Neuron (in vitro differentiated cells): ENCODE data around the gene ATP5MC3.

ENCODE experiments used
- H2AFZ ChIP-seq: one replicate; pipeline ENCODE4 v1.6.1; 2013; ENCODE audit warnings: low read depth, mild to moderate bottlenecking, inconsistent platforms, low read length, moderate library complexity
- H3K27me3 ChIP-seq: one replicate; pipeline ENCODE4 v1.6.1; 2013; ENCODE audit warnings: low read length; ENCODE audit not compliant: insufficient read depth
- H3K36me3 ChIP-seq: one replicate; pipeline ENCODE4 v1.6.1; 2013; ENCODE audit warnings: low read length; ENCODE audit not compliant: insufficient read depth
- H3K4me1 ChIP-seq: one replicate; pipeline ENCODE4 v1.6.1; 2013; ENCODE audit warnings: low read length; ENCODE audit not compliant: insufficient read depth
- H3K4me3 ChIP-seq: 2 replicates; pipeline ENCODE4 v1.5.1; 2013; ENCODE audit warnings: mild to moderate bottlenecking, low read length, moderate library complexity
- H3K9me3 ChIP-seq: one replicate; pipeline ENCODE4 v1.6.1; 2013; ENCODE audit warnings: low read length

ATP5MC3 gene

DNA sequence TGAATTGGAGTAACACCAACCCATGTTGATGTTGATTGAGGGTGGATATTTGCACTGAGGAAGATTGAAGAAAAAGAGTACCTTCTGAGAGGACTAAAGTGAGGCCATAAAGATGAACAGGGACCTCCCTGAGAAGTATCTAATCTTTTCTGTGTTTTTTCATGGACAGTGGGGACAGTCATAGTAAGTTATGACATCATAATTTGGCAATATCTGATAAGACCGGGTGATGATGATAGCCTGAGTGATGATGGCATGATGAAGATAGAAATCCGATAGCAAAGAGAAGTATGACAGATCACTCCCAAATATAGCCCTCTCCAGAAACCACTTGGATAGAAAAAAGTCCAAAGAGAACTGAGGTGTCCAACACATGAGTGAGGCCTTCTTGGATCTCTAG, 2.2 kb upstream of the ATP5MC3 start:
- Histone ChIP-seq H3K4me3 (no peak overlapping the region), H3K9me3 (no peaks in the 10 kb centered on the region), H3K27me3 (no peaks in the 10 kb centered on the region), H3K36me3 (peaks cover 13% of the 10 kb centered on the region), H3K4me1 (peaks cover 10% of the 10 kb centered on the region), H2AFZ (no peak overlapping the region)

DNA sequence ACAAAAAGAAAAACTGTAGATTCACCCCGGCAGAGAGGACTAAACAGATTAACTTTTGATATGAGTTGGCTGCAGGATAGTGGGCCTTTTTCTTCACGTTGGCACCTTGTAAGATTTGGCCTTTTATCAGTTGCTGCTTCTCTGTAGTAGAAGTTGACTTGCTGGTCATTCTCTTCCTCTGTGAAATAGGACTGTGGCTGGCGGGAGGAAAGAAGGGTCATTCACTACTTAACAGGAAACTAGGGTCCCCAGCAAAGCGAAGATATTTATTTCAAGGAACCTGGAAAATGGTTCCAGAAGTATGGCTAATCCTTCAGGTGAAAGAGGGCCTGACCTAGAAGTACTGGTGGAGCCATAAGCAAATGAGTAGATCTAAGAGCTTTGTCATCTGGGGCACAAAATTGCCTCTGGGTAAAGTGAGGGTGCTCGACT, 383 bp upstream of the ATP5MC3 start:
- Histone ChIP-seq H3K9me3 (no peaks in the 10 kb centered on the region), H2AFZ (peak overlapping the region; percentile 91)

DNA sequence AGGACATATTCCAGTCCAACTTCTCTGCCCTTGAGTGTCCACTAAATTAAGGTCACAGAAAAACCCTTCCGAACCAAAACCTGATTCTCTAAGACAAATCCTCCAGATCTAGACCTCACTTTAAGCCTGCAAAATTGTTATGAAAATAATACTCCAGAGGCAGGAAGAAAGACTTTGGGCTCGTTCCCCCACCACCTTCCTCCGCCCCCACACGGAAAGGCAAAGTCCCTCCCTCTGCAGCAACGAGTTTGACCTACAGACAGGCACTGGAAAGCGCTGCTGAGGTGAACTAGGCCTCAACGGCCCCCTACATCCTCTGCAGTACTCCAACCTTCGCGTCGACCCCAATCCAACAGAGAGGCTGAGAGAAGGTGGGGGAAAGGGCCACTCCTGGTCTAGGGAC, 808 bp downstream of the ATP5MC3 start:
- peaks cover 10% of the 10 kb centered on the region for H3K4me1 ChIP-seq
- peak overlapping the region; percentile 91 for H2AFZ ChIP-seq
- H3K36me3 ChIP-seq = peaks cover 37% of the 10 kb centered on the region
- H3K4me3 ChIP-seq = peak overlapping the region; percentile 64
- H3K27me3 ChIP-seq = no peaks in the 10 kb centered on the region
- no peaks in the 10 kb centered on the region for H3K9me3 ChIP-seq

More for the DNA sequence above, 383 bp upstream of the ATP5MC3 start:
- peaks cover 10% of the 10 kb centered on the region for H3K4me1 ChIP-seq
- H3K27me3 ChIP-seq = no peaks in the 10 kb centered on the region
- peaks cover 30% of the 10 kb centered on the region for H3K36me3 ChIP-seq
- peak overlapping the region; percentile 64 for H3K4me3 ChIP-seq

DNA sequence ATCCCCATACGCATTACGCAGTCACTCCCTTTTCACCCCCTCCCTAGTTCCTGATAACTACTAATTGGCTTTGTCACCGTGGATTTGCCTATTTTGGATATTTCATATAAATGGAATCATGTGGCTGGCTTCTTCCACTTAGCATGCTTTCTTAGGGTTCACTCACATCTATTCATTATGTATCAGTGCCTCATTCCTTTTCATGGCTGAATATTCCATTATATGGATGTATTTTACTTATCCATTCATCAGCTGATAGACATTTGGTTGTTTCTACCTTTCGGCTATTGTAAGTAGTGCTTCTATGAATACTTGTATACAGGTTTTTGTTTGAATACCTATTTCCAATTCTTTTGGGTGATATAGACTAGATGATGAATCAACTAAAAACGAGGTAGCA, 4.9 kb downstream of the ATP5MC3 start:
- no peak overlapping the region for H2AFZ ChIP-seq
- H3K4me3 ChIP-seq = no peak overlapping the region
- no peaks in the 10 kb centered on the region for H3K9me3 ChIP-seq
- H3K36me3 ChIP-seq = peaks cover 44% of the 10 kb centered on the region
- no peaks in the 10 kb centered on the region for H3K27me3 ChIP-seq
- peaks cover 10% of the 10 kb centered on the region for H3K4me1 ChIP-seq

DNA sequence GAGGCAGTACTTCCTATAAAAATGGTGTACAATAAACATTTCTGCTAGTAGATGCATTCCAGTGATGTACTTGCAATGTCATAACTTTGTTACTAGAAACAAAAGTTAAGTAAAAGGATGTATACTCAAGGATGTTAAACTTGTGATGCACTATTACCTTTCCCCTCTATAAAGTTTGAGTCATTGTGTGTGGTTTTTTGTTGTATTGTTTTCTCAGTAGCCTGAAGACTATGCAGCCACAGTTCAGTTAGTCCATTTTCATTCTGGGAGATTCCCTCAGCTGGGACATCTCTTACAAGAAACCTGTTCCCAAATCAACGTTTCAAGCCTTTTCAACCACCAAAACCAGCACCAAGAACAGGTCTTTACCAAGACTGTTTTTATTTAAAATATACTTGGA, 5.6 kb downstream of the ATP5MC3 start:
- Histone ChIP-seq H3K9me3 (no peaks in the 10 kb centered on the region), H2AFZ (no peak overlapping the region), H3K36me3 (peaks cover 44% of the 10 kb centered on the region), H3K4me3 (no peak overlapping the region), H3K27me3 (no peaks in the 10 kb centered on the region), H3K4me1 (peaks cover 10% of the 10 kb centered on the region)

DNA sequence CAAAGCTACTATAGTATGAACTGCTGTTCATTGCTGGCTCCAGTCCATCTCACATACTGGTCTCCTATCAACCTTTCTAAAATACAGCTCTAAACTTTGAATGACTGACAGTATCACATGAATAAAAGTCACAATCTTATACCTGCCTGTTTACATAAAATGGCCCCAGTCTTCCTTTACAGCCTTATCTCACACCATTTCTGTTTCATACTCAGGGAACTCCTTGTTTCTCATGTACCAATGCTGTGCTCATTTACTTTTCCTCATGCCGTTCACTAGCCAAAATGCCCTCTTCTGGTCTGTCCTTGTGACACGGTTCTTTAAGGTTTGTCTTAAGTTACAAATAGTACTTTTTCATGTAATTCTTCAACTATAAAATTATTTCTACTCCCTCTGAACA, 6.2 kb downstream of the ATP5MC3 start:
- Histone ChIP-seq H2AFZ (no peak overlapping the region), H3K36me3 (peaks cover 44% of the 10 kb centered on the region), H3K9me3 (no peaks in the 10 kb centered on the region), H3K4me3 (no peak overlapping the region), H3K4me1 (peaks cover 5% of the 10 kb centered on the region), H3K27me3 (no peaks in the 10 kb centered on the region)

DNA sequence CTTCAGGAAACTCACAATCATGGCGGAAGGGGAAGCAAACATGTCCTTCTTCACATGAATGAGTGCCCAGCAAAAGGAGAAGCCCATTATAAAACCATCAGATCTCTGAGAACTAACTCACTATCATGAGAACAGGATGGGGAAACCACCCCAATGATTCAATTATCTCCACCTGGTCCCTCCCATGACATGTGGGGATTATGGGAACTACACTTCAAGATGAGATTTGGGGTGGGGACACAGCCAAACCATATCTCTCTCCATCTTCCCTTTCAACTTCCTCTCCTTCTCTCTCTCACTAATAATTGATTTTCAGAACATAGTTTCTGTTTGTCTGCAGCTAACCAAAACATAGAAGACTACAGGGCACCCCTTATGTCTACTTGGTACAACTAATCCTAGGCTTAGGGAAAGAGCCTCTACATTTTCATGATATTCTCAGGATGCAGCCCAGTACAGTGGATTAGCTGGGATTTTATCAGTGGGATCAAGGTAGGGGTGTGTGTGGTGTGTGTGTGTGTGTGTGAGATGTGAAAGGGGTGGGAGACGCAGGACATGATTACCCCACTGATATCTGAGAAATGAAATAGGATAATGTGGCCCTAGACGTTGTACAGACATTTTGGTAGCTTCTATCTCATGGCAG, 10.7 kb downstream of the ATP5MC3 start:
- Histone ChIP-seq H3K9me3 (no peaks in the 10 kb centered on the region), H3K36me3 (peaks cover 7% of the 10 kb centered on the region), H3K27me3 (no peaks in the 10 kb centered on the region), H3K4me3 (no peak overlapping the region), H2AFZ (no peak overlapping the region), H3K4me1 (peaks cover 11% of the 10 kb centered on the region)

DNA sequence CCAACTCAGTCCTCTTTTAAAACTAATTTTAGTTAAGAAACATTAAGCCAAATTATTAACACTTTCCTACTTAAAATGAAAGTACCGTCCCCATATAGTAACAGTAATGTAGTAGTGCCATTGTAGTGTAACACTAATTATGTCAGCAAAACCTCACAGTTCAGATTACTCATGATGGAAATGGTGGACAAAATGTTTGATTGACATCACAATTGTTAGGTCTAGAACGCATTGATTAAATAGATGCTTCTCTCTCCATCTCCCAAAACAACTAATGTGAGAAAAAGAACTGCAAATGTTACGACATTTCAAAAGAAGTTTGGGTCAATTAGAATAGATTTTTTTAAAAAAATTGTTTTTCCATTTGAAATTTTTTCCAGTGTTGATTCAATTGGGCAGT, 12.3 kb downstream of the ATP5MC3 start:
- peaks cover 14% of the 10 kb centered on the region for H3K4me1 ChIP-seq
- H3K9me3 ChIP-seq = peaks cover 3% of the 10 kb centered on the region
- H3K27me3 ChIP-seq = no peaks in the 10 kb centered on the region
- peak overlapping the region; percentile 99 for H3K4me3 ChIP-seq
- no peaks in the 10 kb centered on the region for H3K36me3 ChIP-seq
- no peak overlapping the region for H2AFZ ChIP-seq

DNA sequence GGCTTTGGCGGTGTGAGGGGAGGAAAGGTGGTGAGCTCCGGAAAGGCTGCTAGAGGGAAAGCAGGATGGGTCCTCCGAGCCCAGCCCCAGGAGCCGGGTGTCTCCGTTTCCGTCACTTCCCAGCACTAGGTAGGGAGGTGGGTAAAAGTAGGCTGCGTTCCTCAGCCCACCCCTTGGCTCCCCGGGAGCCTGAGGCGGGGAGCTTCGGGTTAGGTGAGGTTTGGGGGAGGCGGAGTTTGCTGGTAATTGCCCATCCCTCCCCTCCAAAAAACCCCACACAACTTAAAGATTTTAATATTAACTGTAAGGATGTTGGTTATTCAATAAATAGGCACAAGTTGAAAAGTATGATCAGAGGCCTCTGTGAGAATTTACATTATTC, 13.0 kb downstream of the ATP5MC3 start:
- Histone ChIP-seq H3K36me3 (no peaks in the 10 kb centered on the region), H2AFZ (peak overlapping the region; percentile 72), H3K4me3 (peak overlapping the region; percentile 99), H3K4me1 (peaks cover 14% of the 10 kb centered on the region), H3K27me3 (no peaks in the 10 kb centered on the region), H3K9me3 (peaks cover 4% of the 10 kb centered on the region)

DNA sequence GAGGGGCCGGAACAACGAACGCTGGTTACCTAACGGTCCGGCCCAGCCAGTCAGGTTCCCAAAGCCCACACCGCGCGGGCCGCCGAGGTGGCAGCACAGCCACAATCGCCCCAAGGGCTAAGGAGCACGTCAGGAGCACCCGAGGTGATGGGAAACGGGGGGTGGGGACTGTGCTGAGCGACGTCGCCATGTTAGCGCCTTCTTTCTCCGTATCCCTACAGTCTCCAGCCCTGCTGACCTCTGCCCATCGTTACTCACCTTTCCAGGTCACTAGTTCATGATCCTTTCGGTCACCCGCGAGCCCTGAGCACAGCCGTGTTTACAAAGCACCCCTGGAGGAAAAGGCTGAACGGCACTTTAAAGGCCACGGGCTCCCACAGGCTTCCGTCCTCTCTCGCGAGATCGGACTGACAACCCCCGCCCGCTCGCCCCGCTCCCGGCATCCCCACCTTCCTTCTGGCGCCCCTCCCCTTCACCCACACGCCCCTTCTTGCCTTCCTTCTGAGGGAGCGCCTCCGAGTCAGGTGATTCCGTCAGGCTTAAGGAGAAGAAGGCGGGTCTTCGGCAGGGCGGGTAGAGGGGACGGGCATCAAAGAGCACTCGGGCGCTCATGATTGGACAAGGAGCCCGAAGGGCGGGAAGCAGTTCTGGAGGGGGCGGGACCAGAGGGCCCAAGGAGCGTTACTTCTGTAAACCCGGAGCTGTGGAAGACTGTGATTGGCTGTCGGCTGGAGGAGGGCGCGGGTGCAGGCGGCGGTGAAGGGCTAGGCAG, 13.5 kb downstream of the ATP5MC3 start, which contains the start of gene ATF2:
ATF2 (minus strand) TSS at position 412 of the 772 bp plus-strand sequence. CDS start 31,760 bp downstream, outside the sequence.
- H3K36me3 ChIP-seq = no peaks in the 10 kb centered on the region
- H3K9me3 ChIP-seq = peaks cover 4% of the 10 kb centered on the region
- peak within 1 kb of the TSS; percentile 72 for H2AFZ ChIP-seq
- peak within 1 kb of the TSS; percentile 99 for H3K4me3 ChIP-seq
- H3K27me3 ChIP-seq = no peaks in the 10 kb centered on the region
- H3K4me1 ChIP-seq = peaks cover 14% of the 10 kb centered on the region

DNA sequence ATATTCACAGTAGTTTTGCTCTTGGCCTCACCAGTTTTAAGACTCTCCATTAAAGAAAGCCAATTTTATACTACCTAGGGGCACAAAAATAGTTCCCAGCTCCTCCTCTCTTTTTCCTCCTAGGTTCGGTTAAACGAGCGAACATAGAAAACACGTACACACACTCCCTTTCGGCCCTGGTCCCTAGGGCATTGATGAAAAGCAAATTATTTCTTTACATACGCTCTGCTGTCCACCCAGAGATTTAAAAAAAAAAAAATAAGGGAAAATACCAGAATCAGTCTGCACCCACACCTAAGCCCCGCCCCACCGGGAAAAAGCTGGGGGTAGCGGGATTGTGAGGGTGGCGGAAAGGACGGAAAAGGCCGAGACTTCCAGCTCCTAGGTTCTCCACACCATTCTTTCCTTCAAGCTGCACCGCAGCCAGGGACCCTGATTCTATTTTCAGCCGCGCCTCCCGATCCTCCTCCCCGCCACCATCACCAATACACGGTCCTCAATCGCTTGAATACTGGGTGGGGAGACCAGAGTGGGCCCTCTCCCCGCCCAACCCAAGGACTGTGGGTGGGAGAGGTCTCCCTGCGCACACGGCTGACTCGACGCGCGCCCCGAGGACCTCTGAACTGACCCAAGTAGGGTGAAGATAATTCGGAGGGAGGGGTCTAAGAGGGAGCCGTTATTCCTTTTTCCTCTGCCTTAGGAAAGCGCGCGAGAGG, 14.3 kb downstream of the ATP5MC3 start:
- Histone ChIP-seq H3K36me3 (no peaks in the 10 kb centered on the region), H3K4me1 (peaks cover 14% of the 10 kb centered on the region), H3K27me3 (no peaks in the 10 kb centered on the region), H2AFZ (peak overlapping the region; percentile 41), H3K9me3 (peaks cover 4% of the 10 kb centered on the region), H3K4me3 (peak overlapping the region; percentile 72)

DNA sequence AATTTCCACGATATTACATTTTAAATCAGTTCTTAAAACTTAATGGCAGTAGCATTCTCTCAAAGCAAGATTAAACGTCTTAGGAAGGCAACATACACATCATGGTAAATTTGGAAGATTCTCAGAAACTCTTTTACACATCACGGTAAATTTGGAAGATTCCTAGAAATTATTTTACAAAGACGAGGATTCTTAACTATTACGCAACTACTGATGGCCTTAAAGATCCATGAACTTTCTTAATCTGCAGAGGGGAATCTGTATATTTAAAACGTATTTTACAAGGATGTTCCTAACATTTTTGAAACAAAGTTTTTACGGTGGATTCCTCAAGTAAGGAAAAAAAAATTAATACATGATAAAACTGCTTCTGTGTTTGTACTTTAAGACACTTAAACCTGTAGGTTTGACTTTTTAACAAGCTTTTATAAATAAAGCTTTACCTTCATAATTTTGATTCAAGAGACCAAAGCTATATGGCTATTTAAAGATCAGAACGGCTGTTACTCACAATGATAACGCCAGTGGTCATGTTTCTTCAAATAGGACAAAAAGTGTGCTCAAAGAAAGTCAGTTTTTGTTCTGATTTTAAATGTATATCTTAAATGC, 15.2 kb downstream of the ATP5MC3 start:
- no peak overlapping the region for H2AFZ ChIP-seq
- peaks cover 14% of the 10 kb centered on the region for H3K4me1 ChIP-seq
- peaks cover 4% of the 10 kb centered on the region for H3K9me3 ChIP-seq
- no peaks in the 10 kb centered on the region for H3K36me3 ChIP-seq
- H3K27me3 ChIP-seq = no peaks in the 10 kb centered on the region
- H3K4me3 ChIP-seq = peak overlapping the region; percentile 72

DNA sequence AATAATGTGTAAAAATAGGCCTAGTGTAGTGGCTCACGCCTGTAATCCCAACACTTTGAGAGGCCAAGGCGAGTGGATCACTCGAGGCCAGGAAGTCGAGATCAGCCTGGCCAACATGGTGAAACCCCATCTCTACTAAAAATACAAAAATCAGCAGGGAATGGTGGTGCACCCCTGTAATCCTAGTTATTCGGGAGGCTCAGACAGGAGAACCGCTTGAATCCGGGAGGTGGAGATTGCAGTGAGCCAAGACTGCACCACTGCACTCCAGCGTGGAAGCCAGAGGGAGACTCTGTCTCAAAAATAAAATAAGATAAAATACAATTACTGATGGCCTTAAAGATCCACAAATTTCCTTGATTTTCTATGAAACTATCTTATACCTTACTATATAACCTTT, 17.3 kb downstream of the ATP5MC3 start:
- H3K27me3 ChIP-seq = no peaks in the 10 kb centered on the region
- no peak overlapping the region for H2AFZ ChIP-seq
- no peak overlapping the region for H3K4me3 ChIP-seq
- peaks cover 4% of the 10 kb centered on the region for H3K9me3 ChIP-seq
- H3K4me1 ChIP-seq = peaks cover 12% of the 10 kb centered on the region
- no peaks in the 10 kb centered on the region for H3K36me3 ChIP-seq
